ENCODE results near the gene TPM3.
A peak's percentile ranks its signal among the peaks of the same experiment; 100 is the strongest.
"Not testable (repeated sequence)": the region's sequence is repeated elsewhere in the genome, so short reads cannot be mapped to it uniquely, and the experiment has no call there.

Gene TPM3

GRCh38 chr1:154171223-154171583 is 20.7 kb downstream of the TPM3 start:
- H3K4me1 Mint-ChIP-seq (ENCODE audit: low read depth), result peaks cover 65% of the 10 kb centered on the region
- H3K36me3 Mint-ChIP-seq (ENCODE audit: low read depth), result peaks cover 95% of the 10 kb centered on the region
- peak overlapping the region; percentile 9 for H3K27ac Mint-ChIP-seq
- H3K4me3 Mint-ChIP-seq, result no peak overlapping the region
- no peaks in the 10 kb centered on the region for H3K27me3 Mint-ChIP-seq
- H3K9me3 Mint-ChIP-seq, result no peaks in the 10 kb centered on the region
- intact Hi-C loops (cut with micrococcal nuclease), result no loop called here

GRCh38 chr1:154170547-154171222 is 21.2 kb downstream of the TPM3 start:
- no peak overlapping the region for H3K4me3 Mint-ChIP-seq
- H3K9me3 Mint-ChIP-seq, result no peaks in the 10 kb centered on the region
- no peaks in the 10 kb centered on the region for H3K27me3 Mint-ChIP-seq
- peak overlapping the region; percentile 9 for H3K27ac Mint-ChIP-seq
- H3K36me3 Mint-ChIP-seq (ENCODE audit: low read depth), result peaks cover 95% of the 10 kb centered on the region
- intact Hi-C loops (cut with micrococcal nuclease), result no loop called here
- peaks cover 60% of the 10 kb centered on the region for H3K4me1 Mint-ChIP-seq (ENCODE audit: low read depth)

DNA sequence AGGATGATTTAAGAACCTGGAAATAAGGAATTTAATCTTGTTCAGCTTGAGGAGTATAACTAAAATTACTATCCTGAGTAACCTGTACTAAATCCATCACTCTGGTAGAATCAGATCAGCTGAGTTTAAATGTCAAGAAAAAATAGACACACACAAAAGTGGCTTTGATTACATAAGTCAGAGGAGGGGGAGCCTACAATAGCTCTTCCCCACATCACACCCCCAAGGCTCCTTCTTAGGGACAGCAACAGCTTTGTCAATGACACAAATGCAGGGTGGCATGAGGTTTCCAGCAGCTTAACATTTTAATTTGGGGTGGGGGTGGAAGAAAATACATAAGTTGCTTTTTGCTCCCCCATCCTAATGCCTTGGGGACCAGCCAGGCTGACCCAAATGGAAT is 24.4 kb downstream of the TPM3 start:
- Mint-ChIP-seq H3K4me3 (no peak overlapping the region), H3K27me3 (no peaks in the 10 kb centered on the region), H3K4me1 (ENCODE audit: low read depth) (peaks cover 69% of the 10 kb centered on the region), H3K36me3 (ENCODE audit: low read depth) (peaks cover 99% of the 10 kb centered on the region), H3K27ac (peak overlapping the region; percentile 28), H3K9me3 (no peaks in the 10 kb centered on the region)
- intact Hi-C loops (cut with micrococcal nuclease), result no loop called here

- peaks cover 57% of the 10 kb centered on the region for H3K4me1 Mint-ChIP-seq (ENCODE audit: low read depth)
- intact Hi-C loops (cut with micrococcal nuclease), result no loop called here
- H3K4me3 Mint-ChIP-seq, result no peak overlapping the region
- peaks cover 99% of the 10 kb centered on the region for H3K36me3 Mint-ChIP-seq (ENCODE audit: low read depth)
- no peaks in the 10 kb centered on the region for H3K27me3 Mint-ChIP-seq
- no peak overlapping the region for H3K27ac Mint-ChIP-seq
- H3K9me3 Mint-ChIP-seq, result no peaks in the 10 kb centered on the region
These were observed 25.7 kb downstream of the TPM3 start for GRCh38 chr1:154166207-154166606.

- H3K4me3 Mint-ChIP-seq, result no peak overlapping the region
- peaks cover 97% of the 10 kb centered on the region for H3K36me3 Mint-ChIP-seq (ENCODE audit: low read depth)
- no peaks in the 10 kb centered on the region for H3K27me3 Mint-ChIP-seq
- peak overlapping the region; percentile 81 for H3K27ac Mint-ChIP-seq
- peaks cover 65% of the 10 kb centered on the region for H3K4me1 Mint-ChIP-seq (ENCODE audit: low read depth)
- H3K9me3 Mint-ChIP-seq, result no peaks in the 10 kb centered on the region
- intact Hi-C loops (cut with micrococcal nuclease), result no loop called here
These were observed 32.3 kb downstream of the TPM3 start for GRCh38 chr1:154159554-154159953.

- intact Hi-C loops (cut with micrococcal nuclease), result no loop called here
These were observed 33.4 kb downstream of the TPM3 start for GRCh38 chr1:154158307-154159125.

DNA sequence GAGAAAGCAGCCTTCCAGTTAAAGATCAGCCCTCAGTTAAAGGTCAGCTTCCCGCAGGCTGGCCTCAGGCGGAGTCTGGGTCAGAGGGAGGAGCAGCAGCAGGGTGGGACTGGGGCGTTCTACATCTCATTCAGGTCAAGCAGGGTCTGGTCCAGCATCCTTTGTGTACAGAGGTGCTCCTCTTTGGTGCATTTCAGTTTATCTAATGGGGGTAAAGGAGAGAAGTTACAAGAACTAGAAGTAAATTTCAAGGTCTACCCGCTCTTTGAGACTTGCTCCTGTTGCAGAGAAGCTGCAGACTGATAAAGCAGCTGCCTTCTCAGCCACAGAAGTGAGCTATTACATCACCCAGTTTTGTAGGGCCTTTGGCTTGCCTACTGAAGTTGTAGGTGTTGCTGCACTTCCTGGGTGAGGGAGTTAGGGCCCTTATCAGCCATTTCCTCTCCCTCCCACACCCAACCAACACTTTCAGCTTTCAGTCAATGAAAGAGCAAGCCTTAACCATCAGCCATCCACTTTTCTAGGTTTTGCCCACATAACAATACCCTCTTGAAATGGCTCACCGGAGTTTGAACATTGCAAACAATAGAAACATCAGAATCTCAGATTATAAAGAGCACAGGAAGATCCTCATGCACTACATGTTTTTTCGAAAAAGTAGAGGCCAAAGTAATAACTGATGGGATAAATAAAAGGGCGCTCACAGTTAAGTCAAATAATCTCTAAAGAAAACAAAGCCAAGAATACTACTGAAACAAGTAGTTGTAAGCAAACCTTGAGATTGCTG is 34.2 kb downstream of the TPM3 start:
- Mint-ChIP-seq H3K4me1 (ENCODE audit: low read depth) (peaks cover 58% of the 10 kb centered on the region), H3K9me3 (no peaks in the 10 kb centered on the region), H3K36me3 (ENCODE audit: low read depth) (peaks cover 89% of the 10 kb centered on the region), H3K4me3 (peak overlapping the region; percentile 51), H3K27ac (peak overlapping the region; percentile 81), H3K27me3 (no peaks in the 10 kb centered on the region)
- intact Hi-C loops (cut with micrococcal nuclease), result no loop called here

More at GRCh38 chr1:154158307-154159125, 33.4 kb downstream of the TPM3 start:
- Mint-ChIP-seq H3K27ac (peak overlapping the region; percentile 81), H3K27me3 (no peaks in the 10 kb centered on the region), H3K36me3 (ENCODE audit: low read depth) (peaks cover 97% of the 10 kb centered on the region), H3K9me3 (no peaks in the 10 kb centered on the region), H3K4me1 (ENCODE audit: low read depth) (peaks cover 65% of the 10 kb centered on the region), H3K4me3 (peak overlapping the region; percentile 35)

- Mint-ChIP-seq H3K27ac (no peak overlapping the region), H3K4me3 (no peak overlapping the region)
These were observed 36.6 kb downstream of the TPM3 start for GRCh38 chr1:154155251-154155650.

GRCh38 chr1:154154534-154155191 is 37.2 kb downstream of the TPM3 start, which contains the start of gene NUP210L:
Gene NUP210L, minus strand, starts transcription at chr1:154155073.
- no peaks in the 10 kb centered on the region for H3K27me3 Mint-ChIP-seq
- intact Hi-C loops (cut with micrococcal nuclease), result no loop called here
- H3K4me3 Mint-ChIP-seq, result no peak within 1 kb of the TSS
- peaks cover 62% of the 10 kb centered on the region for H3K36me3 Mint-ChIP-seq (ENCODE audit: low read depth)
- no peaks in the 10 kb centered on the region for H3K9me3 Mint-ChIP-seq
- peak within 1 kb of the TSS; percentile 38 for H3K27ac Mint-ChIP-seq
- peaks cover 46% of the 10 kb centered on the region for H3K4me1 Mint-ChIP-seq (ENCODE audit: low read depth)

More at GRCh38 chr1:154155251-154155650, 36.6 kb downstream of the TPM3 start:
- no peaks in the 10 kb centered on the region for H3K27me3 Mint-ChIP-seq
- peaks cover 51% of the 10 kb centered on the region for H3K4me1 Mint-ChIP-seq (ENCODE audit: low read depth)
- no peaks in the 10 kb centered on the region for H3K9me3 Mint-ChIP-seq
- intact Hi-C loops (cut with micrococcal nuclease), result no loop called here
- peaks cover 67% of the 10 kb centered on the region for H3K36me3 Mint-ChIP-seq (ENCODE audit: low read depth)

- Mint-ChIP-seq H3K36me3 (ENCODE audit: low read depth) (peaks cover 55% of the 10 kb centered on the region), H3K4me3 (no peak overlapping the region), H3K27ac (peak overlapping the region; percentile 38), H3K9me3 (no peaks in the 10 kb centered on the region), H3K4me1 (ENCODE audit: low read depth) (peaks cover 45% of the 10 kb centered on the region), H3K27me3 (no peaks in the 10 kb centered on the region)
- intact Hi-C loops (cut with micrococcal nuclease), result no loop called here
These were observed 37.8 kb downstream of the TPM3 start for GRCh38 chr1:154154053-154154452.

GRCh38 chr1:154151311-154151710 is 40.6 kb downstream of the TPM3 start:
- Mint-ChIP-seq H3K27me3 (no peaks in the 10 kb centered on the region), H3K4me3 (no peak overlapping the region), H3K27ac (no peak overlapping the region), H3K4me1 (ENCODE audit: low read depth) (peaks cover 36% of the 10 kb centered on the region), H3K36me3 (ENCODE audit: low read depth) (peaks cover 28% of the 10 kb centered on the region), H3K9me3 (no peaks in the 10 kb centered on the region)
- intact Hi-C loops (cut with micrococcal nuclease), result no loop called here

DNA sequence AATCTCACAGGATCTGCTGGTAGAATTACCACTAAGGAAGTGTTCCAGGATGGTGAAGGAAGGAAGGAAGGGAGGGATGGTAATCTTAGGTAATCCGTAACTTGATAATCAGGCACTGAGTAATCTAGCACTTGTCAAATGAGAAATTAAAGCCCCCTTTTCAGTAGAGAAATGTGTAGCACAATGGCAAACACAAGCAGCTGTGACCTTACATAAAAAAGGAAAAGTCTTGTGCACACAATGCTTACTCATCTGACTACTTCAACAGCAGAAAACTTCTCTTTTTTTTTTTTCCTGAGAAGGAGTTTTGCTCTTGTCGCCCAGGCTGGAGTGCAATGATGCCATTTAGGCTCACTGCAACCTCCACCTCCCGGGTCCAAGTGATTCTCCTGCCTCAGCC is 43.1 kb downstream of the TPM3 start:
- Mint-ChIP-seq H3K4me3 (peak overlapping the region; percentile 18), H3K36me3 (ENCODE audit: low read depth) (peaks cover 3% of the 10 kb centered on the region), H3K4me1 (ENCODE audit: low read depth) (peaks cover 25% of the 10 kb centered on the region), H3K27me3 (no peaks in the 10 kb centered on the region), H3K9me3 (no peaks in the 10 kb centered on the region), H3K27ac (peak overlapping the region; percentile 83)
- intact Hi-C loops (cut with micrococcal nuclease), result no loop called here

DNA sequence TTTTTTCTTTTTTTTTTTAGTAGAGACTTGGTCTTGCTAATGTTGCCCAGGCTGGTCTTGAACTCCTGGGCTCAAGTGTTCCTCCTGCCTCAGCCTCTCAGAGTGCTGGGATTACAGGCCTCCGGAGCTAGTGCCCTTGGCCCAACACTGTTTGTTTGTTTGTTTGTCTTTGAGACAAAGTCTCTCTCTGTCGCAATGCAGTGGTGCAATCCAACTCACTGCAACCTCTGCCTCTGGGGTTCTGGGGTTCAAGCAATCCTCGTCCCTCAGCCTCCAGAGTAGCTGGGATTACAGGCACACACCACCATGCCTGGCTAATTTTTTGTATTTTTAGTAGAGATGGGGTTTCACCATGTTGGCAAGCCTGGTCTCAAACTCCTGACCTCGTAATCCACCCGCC is 44.4 kb downstream of the TPM3 start:
- intact Hi-C loops (cut with micrococcal nuclease); H3K27ac Mint-ChIP-seq; H3K9me3 Mint-ChIP-seq; H3K27me3 Mint-ChIP-seq; H3K36me3 Mint-ChIP-seq (ENCODE audit: low read depth); H3K4me3 Mint-ChIP-seq: not testable (repeated sequence)
- peaks cover 22% of the 10 kb centered on the region for H3K4me1 Mint-ChIP-seq (ENCODE audit: low read depth)

All from dendritic cell treated with granulocyte-macrophage colony-stimulating factor and Interleukin-4, amounts not matched to agents 40 ng/mL and 50 ng/mL, for 4 days (primary cell).